Measurements from ENCODE around the gene MT1H.
"Not testable (repeated sequence)": the region's sequence is repeated elsewhere in the genome, so short reads cannot be mapped to it uniquely, and the experiment has no call there.

Gene MT1H

GRCh38 chr16:56684926-56685590, 15.4 kb downstream of the MT1H start:
- DNase-seq (ENCODE audit: low read depth) = no peak

GRCh38 chr16:56686758-56687157, 17.1 kb downstream of the MT1H start:
- no peak for DNase-seq (ENCODE audit: low read depth)

GRCh38 chr16:56688762-56689161, 19.1 kb downstream of the MT1H start:
- DNase-seq (ENCODE audit: low read depth) = no peak

- DNase-seq (ENCODE audit: low read depth) = no peak
These were observed 19.6 kb downstream of the MT1H start for GRCh38 chr16:56689171-56689570.

GRCh38 chr16:56690420-56691122, 21.0 kb downstream of the MT1H start:
- no peak for DNase-seq (ENCODE audit: low read depth)

- no peak for DNase-seq (ENCODE audit: low read depth)
These were observed 22.3 kb downstream of the MT1H start for GRCh38 chr16:56691885-56692284.

GRCh38 chr16:56695246-56695645, 25.6 kb downstream of the MT1H start:
- no peak for DNase-seq (ENCODE audit: low read depth)

GRCh38 chr16:56697456-56698155, 28.0 kb downstream of the MT1H start:
- DNase-seq (ENCODE audit: low read depth) = no peak

- DNase-seq (ENCODE audit: low read depth) = no peak
These were observed 30.6 kb downstream of the MT1H start for GRCh38 chr16:56700195-56700594.

- DNase-seq (ENCODE audit: low read depth) = no peak
These were observed 31.0 kb downstream of the MT1H start for GRCh38 chr16:56700631-56701030.

GRCh38 chr16:56701534-56701933, 31.9 kb downstream of the MT1H start:
- DNase-seq (ENCODE audit: low read depth) = no peak

GRCh38 chr16:56702836-56703235, 33.2 kb downstream of the MT1H start:
- DNase-seq (ENCODE audit: low read depth) = no peak

GRCh38 chr16:56708525-56709442, 39.2 kb downstream of the MT1H start:
- no peak for DNase-seq (ENCODE audit: low read depth)

- no peak for DNase-seq (ENCODE audit: low read depth)
These were observed 39.9 kb downstream of the MT1H start for GRCh38 chr16:56709443-56710040.

GRCh38 chr16:56710181-56710737, 40.6 kb downstream of the MT1H start:
- DNase-seq (ENCODE audit: low read depth) = no peak

- no peak for DNase-seq (ENCODE audit: low read depth)
These were observed 42.2 kb downstream of the MT1H start for GRCh38 chr16:56711862-56712261.

- DNase-seq (ENCODE audit: low read depth) = no peak
These were observed 44.2 kb downstream of the MT1H start for GRCh38 chr16:56713794-56714193.

GRCh38 chr16:56715126-56715525, 45.5 kb downstream of the MT1H start:
- DNase-seq (ENCODE audit: low read depth) = no peak

- no peak for DNase-seq (ENCODE audit: low read depth)
These were observed 47.1 kb downstream of the MT1H start for GRCh38 chr16:56716761-56717160.

GRCh38 chr16:56717532-56717931, 47.9 kb downstream of the MT1H start:
- not testable (repeated sequence) for DNase-seq (ENCODE audit: low read depth)

Data from stimulated activated CD8-positive, alpha-beta memory T cell treated with anti-CD3 and anti-CD28 coated beads, Interleukin-7, amount 100 ng/mL, for 24 hours (primary cell).